GM10248 (cell line): ENCODE data around the gene FASTK.
A peak's percentile ranks its signal among the peaks of the same experiment; 100 is the strongest.

Experiments
- CTCF ChIA-PET: fragments of 300-600 bp; sonication (Branson Sonifier 250); formaldehyde crosslinking; extraction: SDS; loops from one replicate; lab custom pipeline; 2021; ENCODE audit warnings: antibody characterized with exemption; lab: Yijun Ruan, JAX
- POLR2A ChIA-PET: fragments of 350-650 bp; sonication (Branson Sonifier 250); formaldehyde crosslinking; extraction: SDS; loops from one replicate; lab custom pipeline; 2020; ENCODE audit warnings: antibody characterized with exemption; lab: Yijun Ruan, JAX
- DNase-seq: peaks from one replicate; pipeline ENCODE4 v3.0.0; 2012; ENCODE audit errors: extremely low spot score
- TF ChIP-seq, protein P1 (sequence below): IDR thresholded peaks from 2 replicates; pipeline ENCODE4 v1.5.1; 2012; ENCODE audit warnings: mild to moderate bottlenecking, low read depth; ENCODE audit errors: extremely low read depth, missing control alignments, control extremely low read depth

FASTK gene

DNA sequence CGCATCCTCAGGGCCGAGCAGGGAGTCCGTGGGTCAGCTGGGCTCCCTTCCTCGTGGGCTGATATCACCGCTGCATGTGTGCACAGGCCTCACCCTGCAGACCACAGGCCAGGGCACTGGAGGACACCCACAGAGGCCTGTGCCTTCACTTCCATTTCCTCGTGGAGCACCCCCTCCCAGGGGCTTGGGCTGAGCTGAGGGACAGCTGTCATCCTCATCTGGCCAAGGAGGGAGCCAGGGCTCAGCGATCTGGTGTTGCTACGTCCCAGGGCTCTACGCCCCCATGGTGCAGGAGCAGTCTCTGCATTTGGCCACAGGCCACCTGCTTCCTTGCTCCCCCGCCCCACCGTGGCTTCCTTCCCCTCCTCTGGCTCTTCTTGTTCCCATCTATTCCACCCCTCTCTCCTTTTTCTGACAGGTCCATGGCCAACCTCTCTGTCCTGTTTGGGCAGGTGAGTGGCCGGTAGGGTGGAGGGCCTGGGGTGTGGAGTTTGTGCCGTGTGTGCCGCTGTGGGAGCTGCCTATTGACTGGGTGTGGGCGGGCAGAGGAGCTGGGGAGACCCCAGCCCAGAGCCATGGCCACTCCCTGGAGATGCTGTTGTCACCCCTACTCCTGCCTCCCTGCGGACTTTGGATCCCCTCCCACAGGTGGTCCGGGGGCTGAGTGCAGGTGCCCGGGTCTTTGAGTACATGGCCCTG lies 40.6 kb downstream of the FASTK start:
- ChIA-PET CTCF (interaction anchor here (1.6 to 2.4 kb wide), 2 partner anchors 21 to 32 kb away, joined by 5 to 9 read pairs; no protein-coding TSS in a partner anchor), POLR2A (no interaction called here)
- DNase-seq: no peak
- TF ChIP-seq, protein P1, sequence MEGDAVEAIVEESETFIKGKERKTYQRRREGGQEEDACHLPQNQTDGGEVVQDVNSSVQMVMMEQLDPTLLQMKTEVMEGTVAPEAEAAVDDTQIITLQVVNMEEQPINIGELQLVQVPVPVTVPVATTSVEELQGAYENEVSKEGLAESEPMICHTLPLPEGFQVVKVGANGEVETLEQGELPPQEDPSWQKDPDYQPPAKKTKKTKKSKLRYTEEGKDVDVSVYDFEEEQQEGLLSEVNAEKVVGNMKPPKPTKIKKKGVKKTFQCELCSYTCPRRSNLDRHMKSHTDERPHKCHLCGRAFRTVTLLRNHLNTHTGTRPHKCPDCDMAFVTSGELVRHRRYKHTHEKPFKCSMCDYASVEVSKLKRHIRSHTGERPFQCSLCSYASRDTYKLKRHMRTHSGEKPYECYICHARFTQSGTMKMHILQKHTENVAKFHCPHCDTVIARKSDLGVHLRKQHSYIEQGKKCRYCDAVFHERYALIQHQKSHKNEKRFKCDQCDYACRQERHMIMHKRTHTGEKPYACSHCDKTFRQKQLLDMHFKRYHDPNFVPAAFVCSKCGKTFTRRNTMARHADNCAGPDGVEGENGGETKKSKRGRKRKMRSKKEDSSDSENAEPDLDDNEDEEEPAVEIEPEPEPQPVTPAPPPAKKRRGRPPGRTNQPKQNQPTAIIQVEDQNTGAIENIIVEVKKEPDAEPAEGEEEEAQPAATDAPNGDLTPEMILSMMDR: no peak

- ChIA-PET CTCF (interaction anchor here (1.6 to 3.0 kb wide), 3 partner anchors 11 to 31 kb away, joined by 5 to 10 read pairs (median 9); partner anchors contain the start of gene ABCB8), POLR2A (no interaction called here)
- TF ChIP-seq, protein P1: no peak
- peak; percentile 54 for DNase-seq
Observed at GRCh38 chr7:151038951-151039849, 41.4 kb downstream of the FASTK start.

- DNase-seq: no peak
- POLR2A ChIA-PET: no interaction called here
- CTCF ChIA-PET: interaction anchor here (0.8 to 3.0 kb wide), 2 partner anchors 8 to 17 kb away, joined by 3 to 10 read pairs; partner anchors contain the start of gene ABCB8
- TF ChIP-seq, protein P1: no peak
Observed at GRCh38 chr7:151035902-151036301, 44.7 kb downstream of the FASTK start.

DNA sequence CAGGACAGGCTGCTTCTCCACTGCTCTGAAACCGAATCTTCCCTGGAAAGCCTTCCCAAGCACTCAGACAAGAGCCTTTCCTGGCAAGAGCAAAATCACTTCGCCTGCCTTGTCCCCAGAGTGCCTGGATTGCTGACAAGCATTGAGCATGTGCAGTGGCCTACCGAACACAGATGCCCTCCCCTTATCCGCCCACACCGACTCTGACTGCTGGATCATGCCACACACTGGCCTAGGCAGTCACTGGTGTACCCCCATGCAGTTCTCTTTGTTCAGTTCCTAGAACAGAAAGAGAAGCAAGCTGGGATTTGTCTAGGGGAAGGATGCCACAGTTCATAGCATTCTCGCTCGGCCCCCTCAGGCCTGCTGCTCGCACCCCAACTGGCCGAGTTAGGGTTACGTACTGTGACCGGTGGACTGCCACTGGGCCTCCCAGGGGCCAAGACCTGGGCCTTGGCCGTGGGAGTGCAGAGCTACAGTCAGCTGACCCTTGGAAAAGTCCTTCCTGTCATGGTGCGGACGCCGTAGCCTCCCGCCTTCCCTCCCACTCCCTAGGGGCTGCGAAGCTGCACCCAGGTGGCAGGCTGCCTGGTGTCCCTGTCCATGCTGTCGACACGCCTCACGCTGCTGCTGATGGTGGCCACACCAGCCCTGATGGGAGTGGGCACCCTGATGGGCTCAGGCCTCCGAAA lies 45.4 kb downstream of the FASTK start:
- TF ChIP-seq, protein P1: no peak
- DNase-seq: no peak
- POLR2A ChIA-PET: no interaction called here
- CTCF ChIA-PET: interaction anchor here (2.7 to 4.5 kb wide), 2 partner anchors 12 to 17 kb away, joined by 7 to 19 read pairs; no protein-coding TSS in a partner anchor

- DNase-seq: no peak
- TF ChIP-seq, protein P1: no peak
- CTCF ChIA-PET: interaction anchor here (2.7 to 4.5 kb wide), 2 partner anchors 13 to 16 kb away, joined by 7 to 19 read pairs; no protein-coding TSS in a partner anchor
- POLR2A ChIA-PET: no interaction called here
Observed at GRCh38 chr7:151034312-151035025, 46.1 kb downstream of the FASTK start.
